RWPE1 (cell line): ENCODE measurements around the gene FRAT2.
"Not testable (repeated sequence)": the region's sequence is repeated elsewhere in the genome, so short reads cannot be mapped to it uniquely, and the experiment has no call there.

Experiments
- CTCF ChIA-PET: fragments of 350-600 bp; sonication (Branson Sonifier 250); formaldehyde crosslinking; extraction: SDS; loops from one replicate; lab custom pipeline; 2021; lab: Yijun Ruan, JAX
- POLR2A ChIA-PET: fragments of 400-600 bp; formaldehyde crosslinking; extraction: SDS; loops from one replicate; lab custom pipeline; 2020; ENCODE audit warnings: antibody characterized with exemption; ENCODE audit not compliant: low non-redundant PET; lab: Yijun Ruan, JAX
- DNase-seq: peaks from one replicate; pipeline ENCODE4 v3.0.0; 2012; ENCODE audit warnings: low spot score
- H3K27ac ChIP-seq: fragments of 450-650 bp; 2 replicates; pipeline ENCODE4 v1.5.1; 2017
- TF ChIP-seq, protein P1 (sequence below): fragments of 450-650 bp; conservative IDR thresholded peaks from 2 replicates; pipeline ENCODE4 v1.5.1; 2017; ENCODE audit warnings: low read depth, mild to moderate bottlenecking

The FRAT2 gene

GRCh38 chr10:97291357-97292096, 43.0 kb downstream of the FRAT2 start:
- DNase-seq = no peak
- POLR2A ChIA-PET = interaction anchor here (0.5 kb wide), 1 partner anchor 39 kb away, joined by 3 read pairs; no protein-coding TSS in a partner anchor
- TF ChIP-seq, protein P1, sequence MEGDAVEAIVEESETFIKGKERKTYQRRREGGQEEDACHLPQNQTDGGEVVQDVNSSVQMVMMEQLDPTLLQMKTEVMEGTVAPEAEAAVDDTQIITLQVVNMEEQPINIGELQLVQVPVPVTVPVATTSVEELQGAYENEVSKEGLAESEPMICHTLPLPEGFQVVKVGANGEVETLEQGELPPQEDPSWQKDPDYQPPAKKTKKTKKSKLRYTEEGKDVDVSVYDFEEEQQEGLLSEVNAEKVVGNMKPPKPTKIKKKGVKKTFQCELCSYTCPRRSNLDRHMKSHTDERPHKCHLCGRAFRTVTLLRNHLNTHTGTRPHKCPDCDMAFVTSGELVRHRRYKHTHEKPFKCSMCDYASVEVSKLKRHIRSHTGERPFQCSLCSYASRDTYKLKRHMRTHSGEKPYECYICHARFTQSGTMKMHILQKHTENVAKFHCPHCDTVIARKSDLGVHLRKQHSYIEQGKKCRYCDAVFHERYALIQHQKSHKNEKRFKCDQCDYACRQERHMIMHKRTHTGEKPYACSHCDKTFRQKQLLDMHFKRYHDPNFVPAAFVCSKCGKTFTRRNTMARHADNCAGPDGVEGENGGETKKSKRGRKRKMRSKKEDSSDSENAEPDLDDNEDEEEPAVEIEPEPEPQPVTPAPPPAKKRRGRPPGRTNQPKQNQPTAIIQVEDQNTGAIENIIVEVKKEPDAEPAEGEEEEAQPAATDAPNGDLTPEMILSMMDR = no peak
- H3K27ac ChIP-seq = peak overlapping the region; percentile 99
- CTCF ChIA-PET = interaction anchor here (0.6 to 1.5 kb wide), 4 partner anchors 12 to 348 kb away, joined by 3 to 12 read pairs (median 4); no protein-coding TSS in a partner anchor

- DNase-seq, POLR2A ChIA-PET: not testable (repeated sequence)
- peak overlapping the region; percentile 99 for H3K27ac ChIP-seq
- CTCF ChIA-PET = interaction anchor here (0.6 kb wide), 1 partner anchor 349 kb away, joined by 3 read pairs; no protein-coding TSS in a partner anchor
Measured at GRCh38 chr10:97290576-97291356, 43.8 kb downstream of the FRAT2 start.

DNA sequence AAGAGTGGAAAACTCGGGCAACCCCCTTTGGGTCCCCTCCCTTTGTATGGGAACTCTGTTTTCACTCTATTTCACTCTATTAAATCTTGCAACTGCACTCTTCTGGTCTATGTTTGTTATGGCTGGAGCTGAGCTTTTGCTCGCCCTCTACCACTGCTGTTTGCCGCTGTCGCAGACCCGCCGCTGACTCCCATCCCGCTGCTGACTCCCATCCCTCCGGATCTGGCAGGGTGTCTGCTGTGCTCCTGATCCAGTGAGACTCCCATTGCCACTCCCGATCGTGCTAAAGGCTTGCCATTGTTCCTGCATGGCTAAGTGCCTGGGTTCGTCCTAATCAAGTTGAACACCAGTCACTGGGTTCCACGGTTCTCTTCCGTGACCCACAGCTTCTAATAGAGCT, 44.5 kb downstream of the FRAT2 start:
- POLR2A ChIA-PET, DNase-seq, CTCF ChIA-PET: not testable (repeated sequence)
- H3K27ac ChIP-seq = peak overlapping the region; percentile 99; the same call in 1 of the 2 replicates
